Urinary bladder (tissue), 4 donors: ENCODE data around the gene CGB1. TPM values are rescaled to one million over a fixed set of nuclear protein-coding genes. Genes with fewer than 3 reads are reported as not detected.

Experiments
- DNase-seq: peaks from one replicate; pipeline ENCODE4 v3.0.0-alpha.2; 2015; ENCODE audit errors: extremely low spot score
- H3K27ac ChIP-seq: one replicate; pipeline ENCODE4 v1.5.1; 2013; ENCODE audit warnings: low read depth, mild to moderate bottlenecking, moderate library complexity
- H3K36me3 ChIP-seq: one replicate; pipeline ENCODE4 v1.6.1; 2013; ENCODE audit warnings: mild to moderate bottlenecking, moderate library complexity; ENCODE audit not compliant: insufficient read depth
- H3K4me1 ChIP-seq: one replicate; pipeline ENCODE4 v1.6.1; 2013; ENCODE audit warnings: mild to moderate bottlenecking, moderate library complexity; ENCODE audit not compliant: insufficient read depth
- H3K4me3 ChIP-seq: one replicate; pipeline ENCODE4 v1.5.1; 2013; ENCODE audit warnings: low read depth, low read length
- WGBS: extraction: QIAGEN DNeasy Blood & Tissue Kit; methylation state at CpG from one replicate; pipeline ENCODE4 v1.1.7; 2013; 5-methylcytosine and 5-hydroxymethylcytosine counted together
- polyA plus RNA-seq: library from polyadenylated mRNA; stranded (reverse); fragments of 200-250 nt; gene quantifications from one replicate; pipeline ENCODE4 v1.2.3, GENCODE V29; 2013
- small RNA-seq: library from RNA; depleted of rRNA; stranded (forward); fragments of <200 nt; gene quantifications from one replicate; pipeline ENCODE3, GENCODE V24; 2014
- total RNA-seq: library from RNA; depleted of rRNA; stranded (reverse); fragments of >200 nt; gene quantifications from one replicate; pipeline ENCODE4 v1.2.3, GENCODE V29; 2014
- donor health status: healthy with polysubstance abuse.
- donor health status: healthy.

Gene CGB1
- total and polyA plus RNA-seq, 2 donors: not detected

GRCh38 chr19:48990400-48990799 is 46.3 kb downstream of the CGB1 start:
- Histone ChIP-seq H3K4me3 (no peak overlapping the region), H3K36me3 (no peaks in the 10 kb centered on the region), H3K4me1 (peaks cover 3% of the 10 kb centered on the region), H3K27ac (no peak overlapping the region)
- 77% methylated on average over 4 of the region's 4 CpGs for WGBS
- DNase-seq: no peak

GRCh38 chr19:48989701-48990291 is 46.9 kb downstream of the CGB1 start:
- DNase-seq: no peak
- WGBS: 76% methylated on average over 17 of the region's 17 CpGs
- peaks cover 3% of the 10 kb centered on the region for H3K4me1 ChIP-seq
- no peaks in the 10 kb centered on the region for H3K36me3 ChIP-seq
- no peak overlapping the region for H3K27ac ChIP-seq
- H3K4me3 ChIP-seq: no peak overlapping the region

DNA sequence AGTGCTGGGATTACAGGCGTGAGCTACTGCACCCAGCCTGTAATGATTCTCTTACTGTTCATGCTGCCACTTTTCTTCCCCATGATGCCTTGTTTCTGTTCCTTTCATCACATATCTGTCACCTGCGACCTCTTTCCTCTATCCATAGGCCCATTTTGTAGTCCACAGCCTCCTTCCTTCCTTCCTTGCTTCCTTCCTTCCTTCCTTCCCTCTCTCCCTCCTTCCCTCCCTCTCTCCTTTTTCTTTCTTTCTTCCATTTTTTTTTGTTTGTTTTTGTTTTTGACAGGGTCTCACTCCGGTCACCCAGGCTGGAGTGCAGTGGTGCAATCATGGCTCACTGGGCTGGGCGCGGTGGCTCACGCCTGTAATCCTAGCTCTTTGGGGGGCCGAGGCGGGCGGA is 47.8 kb downstream of the CGB1 start:
- H3K27ac ChIP-seq: no peak overlapping the region
- H3K4me1 ChIP-seq: peaks cover 3% of the 10 kb centered on the region
- 93% methylated on average over 9 of the region's 9 CpGs for WGBS

GRCh38 chr19:48988286-48988685 is 48.4 kb downstream of the CGB1 start:
- 89% methylated on average over 7 of the region's 7 CpGs for WGBS
- Histone ChIP-seq H3K36me3 (no peaks in the 10 kb centered on the region), H3K4me1 (peaks cover 3% of the 10 kb centered on the region), H3K4me3 (no peak overlapping the region), H3K27ac (no peak overlapping the region)
- no peak for DNase-seq

More for the DNA sequence above, 47.8 kb downstream of the CGB1 start:
- Histone ChIP-seq H3K36me3 (no peaks in the 10 kb centered on the region), H3K4me3 (no peak overlapping the region)
- DNase-seq: no peak

- no peak overlapping the region for H3K27ac ChIP-seq
- H3K4me3 ChIP-seq: no peak overlapping the region
- 88% methylated on average over 7 of the region's 7 CpGs for WGBS
- H3K36me3 ChIP-seq: no peaks in the 10 kb centered on the region
- DNase-seq: no peak
- peaks cover 3% of the 10 kb centered on the region for H3K4me1 ChIP-seq
Observed at GRCh38 chr19:48987323-48987722, 49.4 kb downstream of the CGB1 start.

DNA sequence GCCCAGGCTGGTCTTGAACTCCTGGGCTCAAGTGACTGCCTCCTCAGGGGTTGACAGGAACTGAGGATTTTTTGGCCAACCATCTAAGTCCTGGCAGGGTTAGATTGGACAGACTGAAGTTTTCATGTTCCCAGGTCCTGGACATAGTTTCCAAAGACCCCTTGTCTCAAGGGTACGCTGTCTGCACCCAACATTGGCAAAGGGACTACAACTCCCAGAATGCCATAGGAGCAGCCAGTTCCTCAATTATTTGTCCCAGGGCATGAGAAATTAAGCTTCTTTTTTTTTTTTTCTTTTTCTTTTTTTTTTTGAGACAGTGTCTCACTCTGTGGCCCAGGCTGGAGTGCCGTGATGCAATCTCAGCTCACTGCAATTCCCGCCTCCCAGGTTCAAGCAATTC is 50.5 kb downstream of the CGB1 start:
- Histone ChIP-seq H3K36me3 (no peaks in the 10 kb centered on the region), H3K27ac (no peak overlapping the region)

DNA sequence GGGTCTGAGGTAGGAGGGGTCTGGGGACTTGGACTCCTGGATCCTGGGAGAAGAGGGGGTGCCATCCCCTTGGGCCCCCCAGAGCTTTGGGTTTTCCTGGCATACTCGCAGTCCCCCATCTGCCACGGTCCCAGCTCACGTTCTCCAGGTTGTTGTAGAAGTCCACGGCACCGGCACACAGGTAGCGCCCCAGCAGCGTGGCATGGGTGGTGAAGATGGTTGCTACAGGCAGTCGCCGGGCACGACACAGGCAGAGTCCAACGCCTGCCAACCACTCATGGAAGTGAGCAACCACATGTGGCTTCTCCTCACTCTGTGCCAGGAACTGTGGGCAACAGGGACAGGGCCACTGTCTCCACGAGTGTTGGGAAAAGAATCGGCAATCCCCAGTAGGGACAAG is 51.0 kb downstream of the CGB1 start:
- no peak overlapping the region for H3K27ac ChIP-seq
- DNase-seq: no peak
- no peaks in the 10 kb centered on the region for H3K36me3 ChIP-seq
- WGBS: 94% methylated on average over 13 of the region's 13 CpGs
- no peaks in the 10 kb centered on the region for H3K4me1 ChIP-seq
- no peak overlapping the region for H3K4me3 ChIP-seq

More for the DNA sequence above, 50.5 kb downstream of the CGB1 start:
- 90% methylated on average over 3 of the region's 3 CpGs for WGBS
- H3K4me1 ChIP-seq: no peaks in the 10 kb centered on the region
- no peak for DNase-seq
- no peak overlapping the region for H3K4me3 ChIP-seq

Small RNA genes lying within 50 kb of the gene (small RNA-seq; reads per million reads assigned to genes)
- gene MIR6798: not detected
- gene RN7SL708P: not detected

Other genes starting within 250 kb of the CGB1 start
- gene BCAT2, start 225.9 kb downstream of the CGB1 start, total RNA-seq: 34.4 TPM
- gene BCAT2, start 225.9 kb downstream of the CGB1 start, polyA plus RNA-seq: 79.2 TPM
- gene HSD17B14, start 200.4 kb downstream of the CGB1 start, total RNA-seq: 3.4 TPM
- gene HSD17B14, start 200.4 kb downstream of the CGB1 start, polyA plus RNA-seq: 18.6 TPM
- gene PLEKHA4, start 168.3 kb downstream of the CGB1 start, total RNA-seq: 11.5 TPM
- 56.4 TPM for gene PLEKHA4, start 168.3 kb downstream of the CGB1 start, polyA plus RNA-seq
- 21.8 TPM for gene PPP1R15A, start 164.5 kb downstream of the CGB1 start, total RNA-seq
- gene PPP1R15A, start 164.5 kb downstream of the CGB1 start, polyA plus RNA-seq: 122 TPM
- gene TULP2, start 138.2 kb downstream of the CGB1 start, total RNA-seq: not detected
- gene TULP2, start 138.2 kb downstream of the CGB1 start, polyA plus RNA-seq: 0.57 TPM
- gene NUCB1, start 136.6 kb downstream of the CGB1 start, total RNA-seq: 107 TPM
- 478 TPM for gene NUCB1, start 136.6 kb downstream of the CGB1 start, polyA plus RNA-seq
- 0.37 TPM for gene DHDH, start 103.2 kb downstream of the CGB1 start, total RNA-seq
- 0.75 TPM for gene DHDH, start 103.2 kb downstream of the CGB1 start, polyA plus RNA-seq
- gene BAX, start 82.0 kb downstream of the CGB1 start, total RNA-seq: 13.1 TPM
- 73.0 TPM for gene BAX, start 82.0 kb downstream of the CGB1 start, polyA plus RNA-seq
- gene FTL, start 71.6 kb downstream of the CGB1 start, total RNA-seq: 1,234 TPM
- gene FTL, start 71.6 kb downstream of the CGB1 start, polyA plus RNA-seq: 4,798 TPM
- gene GYS1, start 43.6 kb downstream of the CGB1 start, total RNA-seq: 33.3 TPM
- 39.5 TPM for gene GYS1, start 43.6 kb downstream of the CGB1 start, polyA plus RNA-seq
- 61.3 TPM for gene RUVBL2, start 43.0 kb downstream of the CGB1 start, total RNA-seq
- 83.4 TPM for gene RUVBL2, start 43.0 kb downstream of the CGB1 start, polyA plus RNA-seq
- gene LHB, start 19.8 kb downstream of the CGB1 start, total RNA-seq: not detected
- not detected for gene LHB, start 19.8 kb downstream of the CGB1 start, polyA plus RNA-seq
- not detected for gene CGB3, start 12.6 kb downstream of the CGB1 start, total RNA-seq
- gene CGB3, start 12.6 kb downstream of the CGB1 start, polyA plus RNA-seq: not detected
- gene CGB2, start 5.0 kb downstream of the CGB1 start, total RNA-seq: not detected
- not detected for gene CGB2, start 5.0 kb downstream of the CGB1 start, polyA plus RNA-seq
- not detected for gene CGB5, start 7.0 kb upstream of the CGB1 start, total RNA-seq
- gene CGB5, start 7.0 kb upstream of the CGB1 start, polyA plus RNA-seq: not detected
- not detected for gene CGB8, start 12.2 kb upstream of the CGB1 start, total RNA-seq
- not detected for gene CGB8, start 12.2 kb upstream of the CGB1 start, polyA plus RNA-seq
- not detected for gene CGB7, start 20.9 kb upstream of the CGB1 start, total RNA-seq
- 0.37 TPM for gene CGB7, start 20.9 kb upstream of the CGB1 start, polyA plus RNA-seq
- gene NTF4, start 27.9 kb upstream of the CGB1 start, total RNA-seq: 2.5 TPM
- gene NTF4, start 27.9 kb upstream of the CGB1 start, polyA plus RNA-seq: 4.1 TPM
- gene KCNA7, start 35.8 kb upstream of the CGB1 start, total RNA-seq: not detected
- gene KCNA7, start 35.8 kb upstream of the CGB1 start, polyA plus RNA-seq: not detected
- gene SNRNP70, start 48.6 kb upstream of the CGB1 start, total RNA-seq: 166 TPM
- gene SNRNP70, start 48.6 kb upstream of the CGB1 start, polyA plus RNA-seq: 191 TPM
- gene LIN7B, start 77.5 kb upstream of the CGB1 start, total RNA-seq: 4.7 TPM
- gene LIN7B, start 77.5 kb upstream of the CGB1 start, polyA plus RNA-seq: 18.5 TPM
- gene C19orf73, start 82.2 kb upstream of the CGB1 start, total RNA-seq: not detected
- 1.6 TPM for gene C19orf73, start 82.2 kb upstream of the CGB1 start, polyA plus RNA-seq
- gene PPFIA3, start 82.6 kb upstream of the CGB1 start, total RNA-seq: 5.2 TPM
- gene PPFIA3, start 82.6 kb upstream of the CGB1 start, polyA plus RNA-seq: 12.2 TPM
- gene HRC, start 118.5 kb upstream of the CGB1 start, total RNA-seq: 5.2 TPM
- gene HRC, start 118.5 kb upstream of the CGB1 start, polyA plus RNA-seq: 3.8 TPM
- gene TRPM4, start 120.9 kb upstream of the CGB1 start, total RNA-seq: 18.0 TPM
- 18.8 TPM for gene TRPM4, start 120.9 kb upstream of the CGB1 start, polyA plus RNA-seq